Astrocyte (in vitro differentiated cells and primary cell): ENCODE measurements around the gene NCAPD3. TPM values are rescaled to one million over a fixed set of nuclear protein-coding genes. Genes with fewer than 3 reads are reported as not detected.
"Not testable (repeated sequence)": the region's sequence is repeated elsewhere in the genome, so short reads cannot be mapped to it uniquely, and the experiment has no call there.

Experiments
- DNase-seq: peaks from one replicate; pipeline ENCODE4 v3.0.0-alpha.2; 2010; ENCODE audit warnings: low read depth
- FAIRE-seq: peaks from 2 replicates; lab custom pipeline; 2011; peaks lifted over from hg19 to GRCh38; lab: Jason Lieb, UNC
- H2AFZ ChIP-seq: 2 replicates; pipeline ENCODE4 v1.6.0; 2012; ENCODE audit warnings: low read depth, low read length, inconsistent platforms
- H3K27ac ChIP-seq: 2 replicates; pipeline ENCODE4 v1.5.1; 2011; ENCODE audit warnings: low read depth, low read length, inconsistent platforms
- H3K27me3 ChIP-seq: 2 replicates; pipeline ENCODE4 v1.6.0; 2011; ENCODE audit warnings: low read length, inconsistent platforms; ENCODE audit not compliant: insufficient read depth
- H3K36me3 ChIP-seq: 2 replicates; pipeline ENCODE4 v1.5.1; 2011; ENCODE audit warnings: low read length, inconsistent platforms; ENCODE audit not compliant: insufficient read depth
- H3K4me1 ChIP-seq: 2 replicates; pipeline ENCODE4 v1.5.1; 2011; ENCODE audit warnings: low read length, inconsistent platforms; ENCODE audit not compliant: insufficient read depth
- H3K4me2 ChIP-seq: 2 replicates; pipeline ENCODE4 v1.6.0; 2012; ENCODE audit warnings: low read length, inconsistent platforms
- H3K4me3 ChIP-seq: 2 replicates; pipeline ENCODE4 v1.5.1; 2011; ENCODE audit warnings: low read depth, mild to moderate bottlenecking, low read length, inconsistent platforms; ENCODE audit not compliant: insufficient read depth
- H3K79me2 ChIP-seq: 2 replicates; pipeline ENCODE4 v1.6.0; 2012; ENCODE audit warnings: mild to moderate bottlenecking, low read length, inconsistent platforms; ENCODE audit not compliant: insufficient read depth
- H3K9ac ChIP-seq: 2 replicates; pipeline ENCODE4 v1.6.0; 2012; ENCODE audit warnings: mild to moderate bottlenecking, low read length, inconsistent platforms
- H3K9me3 ChIP-seq: 2 replicates; pipeline ENCODE4 v1.5.1; 2012; ENCODE audit warnings: low read depth, mild to moderate bottlenecking, low read length, inconsistent platforms; ENCODE audit not compliant: insufficient read depth
- H4K20me1 ChIP-seq: 2 replicates; pipeline ENCODE4 v1.6.0; 2012; ENCODE audit warnings: low read length, inconsistent platforms; ENCODE audit not compliant: insufficient read depth
- H3K27ac Mint-ChIP-seq: one replicate; pipeline ENCODE4 v1.8.0; 2021; ENCODE audit warnings: mild to moderate bottlenecking, mixed read lengths; ENCODE audit not compliant: unreplicated experiment
- H3K27me3 Mint-ChIP-seq: one replicate; pipeline ENCODE4 v1.8.0; 2021; ENCODE audit warnings: low read depth, mixed read lengths; ENCODE audit not compliant: unreplicated experiment
- H3K36me3 Mint-ChIP-seq: one replicate; pipeline ENCODE4 v1.8.0; 2021; ENCODE audit warnings: low read depth, mixed read lengths; ENCODE audit not compliant: unreplicated experiment
- H3K4me1 Mint-ChIP-seq: one replicate; pipeline ENCODE4 v1.8.0; 2021; ENCODE audit warnings: low read depth, mixed read lengths; ENCODE audit not compliant: unreplicated experiment
- H3K4me3 Mint-ChIP-seq: one replicate; pipeline ENCODE4 v1.8.0; 2021; ENCODE audit warnings: mild to moderate bottlenecking, moderate library complexity, mixed read lengths; ENCODE audit not compliant: unreplicated experiment
- H3K9me3 Mint-ChIP-seq: one replicate; pipeline ENCODE4 v1.8.0; 2021; ENCODE audit warnings: mild to moderate bottlenecking, mixed read lengths; ENCODE audit not compliant: unreplicated experiment
- CTCF ChIP-seq: IDR thresholded peaks from 2 replicates; pipeline ENCODE4 v1.5.1; 2011; ENCODE audit warnings: low read depth, mild to moderate bottlenecking, inconsistent platforms, low read length, moderate library complexity; ENCODE audit not compliant: insufficient read depth
- EZH2 ChIP-seq: IDR thresholded peaks from 2 replicates; pipeline ENCODE4 v1.6.1; 2012; ENCODE audit warnings: mild to moderate bottlenecking, low read length, inconsistent platforms; ENCODE audit not compliant: insufficient read depth
- total RNA-seq: library from RNA; stranded (reverse); gene quantifications from 2 replicates; pipeline ENCODE4 v1.2.1, GENCODE V29; 2021

Gene NCAPD3
- total RNA-seq, 1 donor from 2014 or later = 18.5 TPM

GRCh38 chr11:134196756-134197155 lies 27.0 kb downstream of the NCAPD3 start:
- Mint-ChIP-seq H3K9me3 (no peaks in the 10 kb centered on the region), H3K4me3 (no peak overlapping the region), H3K27me3 (no peaks in the 10 kb centered on the region), H3K4me1 (no peaks in the 10 kb centered on the region), H3K36me3 (peaks cover 8% of the 10 kb centered on the region), H3K27ac (no peak overlapping the region)
- Histone ChIP-seq H3K4me1 (no peaks in the 10 kb centered on the region), H3K27ac (no peak overlapping the region), H3K9ac (no peak overlapping the region), H3K27me3 (no peaks in the 10 kb centered on the region), H3K9me3 (no peaks in the 10 kb centered on the region), H4K20me1 (no peaks in the 10 kb centered on the region), H3K36me3 (peaks cover 37% of the 10 kb centered on the region), H3K4me2 (no peak overlapping the region), H3K4me3 (no peak overlapping the region), H2AFZ (no peak overlapping the region), H3K79me2 (no peaks in the 10 kb centered on the region)
- DNase-seq = no peak
- no peak for TF ChIP-seq CTCF
- TF ChIP-seq EZH2 = no peak
- no peak for FAIRE-seq

DNA sequence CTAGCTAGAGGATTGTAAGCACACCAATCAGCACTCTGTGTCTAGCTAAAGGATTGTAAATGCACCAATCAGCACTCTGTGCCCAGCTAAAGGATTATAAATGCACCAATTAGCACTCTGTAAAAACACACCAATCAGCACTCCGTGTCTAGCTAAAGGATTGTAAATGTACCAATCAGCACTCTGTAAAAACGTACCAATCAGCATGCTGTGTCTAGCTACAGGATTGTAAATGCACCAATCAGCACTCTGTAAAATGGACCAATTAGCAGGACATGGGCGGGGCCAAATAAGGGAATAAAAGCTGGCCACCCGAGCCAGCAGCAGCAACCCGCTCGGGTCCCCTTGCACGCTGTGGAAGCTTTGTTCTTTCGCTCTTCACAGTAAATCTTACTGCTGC lies 35.7 kb downstream of the NCAPD3 start:
- peaks cover 31% of the 10 kb centered on the region for H3K36me3 Mint-ChIP-seq
- not testable (repeated sequence) for DNase-seq, H4K20me1 ChIP-seq, FAIRE-seq, H3K4me1 ChIP-seq, H3K9me3 Mint-ChIP-seq, H3K27me3 ChIP-seq, H3K27me3 Mint-ChIP-seq, H3K27ac Mint-ChIP-seq, H3K4me3 ChIP-seq, H3K4me1 Mint-ChIP-seq, H3K9ac ChIP-seq, H2AFZ ChIP-seq, H3K27ac ChIP-seq, H3K4me3 Mint-ChIP-seq, H3K79me2 ChIP-seq, H3K4me2 ChIP-seq, H3K9me3 ChIP-seq
- peaks cover 28% of the 10 kb centered on the region for H3K36me3 ChIP-seq

DNA sequence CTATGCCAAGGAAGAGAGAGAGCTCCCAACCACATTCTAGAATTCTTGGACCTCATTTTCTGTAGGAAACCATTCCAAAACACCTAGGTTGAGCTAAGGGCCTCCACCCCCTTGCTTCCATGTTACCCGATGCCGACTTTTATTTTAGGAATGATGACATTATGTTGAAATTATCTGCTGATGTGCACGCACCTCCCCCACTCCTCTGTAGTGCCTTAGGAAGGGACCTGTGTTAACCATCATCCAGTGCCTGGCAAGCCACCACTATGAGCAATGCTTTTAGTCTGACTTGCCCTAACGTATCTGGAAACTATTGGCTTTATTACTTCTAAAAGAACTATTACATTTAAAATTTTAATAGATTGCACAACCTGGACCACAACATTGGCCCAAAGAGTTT lies 42.1 kb downstream of the NCAPD3 start:
- DNase-seq (peak; percentile 43), FAIRE-seq (no peak)
- H3K9ac ChIP-seq = no peak overlapping the region
- H3K9me3 ChIP-seq = no peaks in the 10 kb centered on the region
- no peak overlapping the region for H2AFZ ChIP-seq
- no peaks in the 10 kb centered on the region for H3K4me1 ChIP-seq
- no peak overlapping the region for H3K4me2 ChIP-seq
- no peaks in the 10 kb centered on the region for H3K27me3 Mint-ChIP-seq
- H3K4me1 Mint-ChIP-seq = peaks cover 7% of the 10 kb centered on the region
- no peak overlapping the region for H3K4me3 ChIP-seq
- H3K4me3 Mint-ChIP-seq = no peak overlapping the region
- no peak overlapping the region for H3K27ac ChIP-seq
- no peaks in the 10 kb centered on the region for H4K20me1 ChIP-seq
- no peaks in the 10 kb centered on the region for H3K9me3 Mint-ChIP-seq
- TF ChIP-seq EZH2 (no peak), CTCF (no peak)
- H3K27me3 ChIP-seq = no peaks in the 10 kb centered on the region
- H3K27ac Mint-ChIP-seq = no peak overlapping the region
- H3K36me3 ChIP-seq = peaks cover 40% of the 10 kb centered on the region
- H3K79me2 ChIP-seq = no peaks in the 10 kb centered on the region
- H3K36me3 Mint-ChIP-seq = peaks cover 6% of the 10 kb centered on the region
